OCI-LY7 (cell line): ENCODE results near the gene MAP3K13. TPM values are rescaled to one million over a fixed set of nuclear protein-coding genes. Genes with fewer than 3 reads are reported as not detected.

Experiments
- BruUV-seq: library from RNA; stranded (reverse); fragments of 400-500 nt; replicated peaks from 2 replicates; lab custom pipeline; 2021; lab: Mats Ljungman, UMichigan
- CTCF ChIA-PET: fragments of 300-600 bp; sonication (Branson Sonifier 250); formaldehyde crosslinking; loops from one replicate; lab custom pipeline; 2022; ENCODE audit warnings: antibody characterized with exemption; ENCODE audit not compliant: unreplicated experiment; lab: Charles Lee
- POLR2A ChIA-PET: fragments of 300-600 bp; sonication (Branson Sonifier 250); formaldehyde crosslinking; loops from one replicate; lab custom pipeline; 2022; ENCODE audit warnings: antibody characterized with exemption; lab: Charles Lee
- DNase-seq: peaks from one replicate; pipeline ENCODE4 v3.0.0-alpha.2; 2015; ENCODE audit warnings: low spot score
- H2AFZ ChIP-seq: fragments of 200-600 bp; sonication (generic), shearing (Covaris generic); 2 replicates; pipeline ENCODE4 v1.6.1; 2014; ENCODE audit warnings: mild to moderate bottlenecking, antibody characterized with exemption, low read length, moderate library complexity
- H3K27ac ChIP-seq: fragments of 200-600 bp; sonication (generic); 2 replicates; pipeline ENCODE4 v1.5.1; 2014; ENCODE audit warnings: mixed run types, low read depth, mild to moderate bottlenecking, moderate library complexity, low read length, inconsistent platforms; ENCODE audit not compliant: poor library complexity, severe bottlenecking
- H3K36me3 ChIP-seq: fragments of 200-600 bp; sonication (generic); 2 replicates; pipeline ENCODE4 v1.6.1; 2014; ENCODE audit warnings: mild to moderate bottlenecking, antibody characterized with exemption, low read length, moderate library complexity, mixed read lengths; ENCODE audit not compliant: insufficient read depth
- H3K4me1 ChIP-seq: fragments of 200-600 bp; sonication (generic); 2 replicates; pipeline ENCODE4 v1.5.1; 2014; ENCODE audit warnings: mild to moderate bottlenecking, low read length; ENCODE audit not compliant: insufficient read depth, poor library complexity, severe bottlenecking
- H3K4me2 ChIP-seq: fragments of 200-600 bp; sonication (generic); 2 replicates; pipeline ENCODE4 v1.6.1; 2014; ENCODE audit warnings: mild to moderate bottlenecking, low read length
- H3K4me3 ChIP-seq: fragments of 200-600 bp; sonication (generic); 2 replicates; pipeline ENCODE4 v1.5.1; 2014; ENCODE audit warnings: mild to moderate bottlenecking, low read depth, low read length; ENCODE audit not compliant: poor library complexity, severe bottlenecking
- H3K79me2 ChIP-seq: fragments of 200-600 bp; sonication (generic); 2 replicates; pipeline ENCODE4 v1.6.1; 2016; ENCODE audit warnings: low read depth, mild to moderate bottlenecking, low read length, moderate library complexity, mixed read lengths; ENCODE audit not compliant: insufficient read depth
- H3K9me2 ChIP-seq: fragments of 200-600 bp; sonication (generic); 2 replicates; pipeline ENCODE4 v1.6.1; 2016; ENCODE audit warnings: mild to moderate bottlenecking, low read length, mixed read lengths; ENCODE audit not compliant: insufficient read depth
- H3K9me3 ChIP-seq: fragments of 200-600 bp; sonication (generic); 2 replicates; pipeline ENCODE4 v1.6.1; 2014; ENCODE audit warnings: mild to moderate bottlenecking, mixed run types, low read length, mixed read lengths
- H4K20me1 ChIP-seq: fragments of 200-600 bp; sonication (generic); 2 replicates; pipeline ENCODE4 v1.6.1; 2014; ENCODE audit warnings: mild to moderate bottlenecking, antibody characterized with exemption, low read length, moderate library complexity, mixed read lengths; ENCODE audit not compliant: insufficient read depth
- EZH2phosphoT487 ChIP-seq: fragments of 200-600 bp; sonication (generic); IDR thresholded peaks from 2 replicates; pipeline ENCODE4 v1.6.1; 2018; ENCODE audit warnings: low read depth, borderline replicate concordance, mild to moderate bottlenecking, mixed run types, antibody characterized with exemption, low read length, moderate library complexity, mixed read lengths
- intact Hi-C: fragments of 100-400 bp; cut with micrococcal nuclease; formaldehyde crosslinking; loops from one replicate; pipeline ENCODE4 v1.10.0; 2022; ENCODE audit not compliant: unreplicated experiment
- total RNA-seq, 2 experiments: library from RNA; depleted of rRNA in 1 of 2; stranded (reverse); fragments of >200 nt in 1 of 2; shearing (Covaris generic) in 1 of 2; gene quantifications; 2 replicates each; pipeline ENCODE4 v1.2.3, GENCODE V29; 2014 to 2022
- TF ChIP-seq, protein P1 (sequence below): fragments of 200-600 bp; sonication (generic); conservative IDR thresholded peaks from 2 replicates; pipeline ENCODE4 v1.5.1; 2014; ENCODE audit warnings: mild to moderate bottlenecking, antibody characterized with exemption, low read length, moderate library complexity, mixed read lengths

Gene MAP3K13
- total RNA-seq, 2 experiments from 2014 or later: 7.6 to 15.0 TPM

DNA sequence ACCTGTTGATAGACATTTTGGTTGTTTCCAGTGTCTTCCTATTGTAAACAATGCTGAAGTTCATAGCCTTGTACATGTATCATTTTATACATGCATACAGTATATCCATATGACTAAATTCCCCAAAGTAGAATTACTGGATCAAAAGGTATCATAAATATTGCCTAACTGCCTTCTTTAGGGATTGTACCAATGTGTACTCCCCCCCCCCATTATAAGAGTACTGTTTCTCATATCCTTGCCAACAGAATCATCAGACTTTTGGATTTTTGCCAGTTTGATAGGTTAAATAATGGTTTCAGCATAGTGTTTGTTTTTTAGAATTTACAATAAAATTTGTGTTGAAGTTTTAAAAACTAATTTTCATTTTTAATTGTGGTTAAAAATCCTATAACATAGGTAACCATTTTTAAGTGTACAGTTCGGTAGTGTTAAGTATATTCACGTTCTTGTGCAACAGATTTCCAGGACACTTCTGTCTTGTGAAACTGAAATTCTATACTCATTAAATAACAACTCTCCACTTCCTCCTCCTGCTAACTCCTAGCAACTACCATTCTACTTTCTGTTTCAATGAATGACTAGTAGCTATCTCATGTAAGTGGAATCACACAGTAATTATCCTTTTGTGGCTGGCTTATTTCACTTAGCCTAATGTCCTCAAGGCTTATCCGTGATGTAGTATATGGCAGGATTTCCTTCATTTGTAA, 30.8 kb upstream of the MAP3K13 start:
- H3K4me1 ChIP-seq: no peaks in the 10 kb centered on the region
- no peaks in the 10 kb centered on the region for H4K20me1 ChIP-seq
- CTCF ChIA-PET: no interaction called here
- no peak overlapping the region for H3K4me2 ChIP-seq
- no peak overlapping the region for H3K4me3 ChIP-seq
- H3K27ac ChIP-seq: no peak overlapping the region
- no peak for DNase-seq
- BruUV-seq: no TSS peak
- no peaks in the 10 kb centered on the region for H3K36me3 ChIP-seq
- no peaks in the 10 kb centered on the region for H3K9me2 ChIP-seq
- H2AFZ ChIP-seq: no peak overlapping the region
- POLR2A ChIA-PET: no interaction called here
- no peaks in the 10 kb centered on the region for H3K79me2 ChIP-seq
- H3K9me3 ChIP-seq: no peaks in the 10 kb centered on the region
- intact Hi-C loops: no loop called here
- no peak for TF ChIP-seq EZH2phosphoT487
- TF ChIP-seq, protein P1, sequence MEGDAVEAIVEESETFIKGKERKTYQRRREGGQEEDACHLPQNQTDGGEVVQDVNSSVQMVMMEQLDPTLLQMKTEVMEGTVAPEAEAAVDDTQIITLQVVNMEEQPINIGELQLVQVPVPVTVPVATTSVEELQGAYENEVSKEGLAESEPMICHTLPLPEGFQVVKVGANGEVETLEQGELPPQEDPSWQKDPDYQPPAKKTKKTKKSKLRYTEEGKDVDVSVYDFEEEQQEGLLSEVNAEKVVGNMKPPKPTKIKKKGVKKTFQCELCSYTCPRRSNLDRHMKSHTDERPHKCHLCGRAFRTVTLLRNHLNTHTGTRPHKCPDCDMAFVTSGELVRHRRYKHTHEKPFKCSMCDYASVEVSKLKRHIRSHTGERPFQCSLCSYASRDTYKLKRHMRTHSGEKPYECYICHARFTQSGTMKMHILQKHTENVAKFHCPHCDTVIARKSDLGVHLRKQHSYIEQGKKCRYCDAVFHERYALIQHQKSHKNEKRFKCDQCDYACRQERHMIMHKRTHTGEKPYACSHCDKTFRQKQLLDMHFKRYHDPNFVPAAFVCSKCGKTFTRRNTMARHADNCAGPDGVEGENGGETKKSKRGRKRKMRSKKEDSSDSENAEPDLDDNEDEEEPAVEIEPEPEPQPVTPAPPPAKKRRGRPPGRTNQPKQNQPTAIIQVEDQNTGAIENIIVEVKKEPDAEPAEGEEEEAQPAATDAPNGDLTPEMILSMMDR: no peak

DNA sequence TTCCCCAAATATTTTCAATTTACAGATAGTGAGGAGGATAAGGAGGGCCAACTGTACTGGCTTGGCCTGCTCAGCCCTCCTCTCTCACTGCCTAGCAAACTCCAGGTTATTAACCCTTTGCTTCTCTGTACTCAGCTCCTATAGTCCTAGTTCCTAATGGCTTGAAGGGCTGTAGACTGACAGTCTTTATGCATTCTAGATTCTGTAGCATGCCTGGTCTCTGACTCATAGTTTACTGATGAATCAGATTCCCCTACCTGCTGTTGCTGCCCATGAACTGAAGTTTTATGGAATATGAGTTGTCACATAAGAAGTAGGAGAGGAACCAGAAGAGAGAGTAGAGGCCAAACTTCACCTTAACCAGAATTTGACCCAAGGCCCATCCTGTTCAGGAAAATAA, 27.1 kb upstream of the MAP3K13 start:
- H3K4me2 ChIP-seq: no peak overlapping the region
- H3K4me1 ChIP-seq: no peaks in the 10 kb centered on the region
- no peak overlapping the region for H3K4me3 ChIP-seq
- DNase-seq: no peak
- intact Hi-C loops: no loop called here
- BruUV-seq: no TSS peak
- no peaks in the 10 kb centered on the region for H3K9me2 ChIP-seq
- ChIA-PET CTCF (no interaction called here), POLR2A (interaction anchor here (1.0 kb wide), 1 partner anchor 14 kb away, joined by 4 read pairs; no protein-coding TSS in a partner anchor)
- TF ChIP-seq, protein P1: no peak
- TF ChIP-seq EZH2phosphoT487: no peak
- no peaks in the 10 kb centered on the region for H4K20me1 ChIP-seq
- H3K27ac ChIP-seq: no peak overlapping the region
- H3K79me2 ChIP-seq: no peaks in the 10 kb centered on the region
- H2AFZ ChIP-seq: no peak overlapping the region
- H3K9me3 ChIP-seq: no peaks in the 10 kb centered on the region
- no peaks in the 10 kb centered on the region for H3K36me3 ChIP-seq

DNA sequence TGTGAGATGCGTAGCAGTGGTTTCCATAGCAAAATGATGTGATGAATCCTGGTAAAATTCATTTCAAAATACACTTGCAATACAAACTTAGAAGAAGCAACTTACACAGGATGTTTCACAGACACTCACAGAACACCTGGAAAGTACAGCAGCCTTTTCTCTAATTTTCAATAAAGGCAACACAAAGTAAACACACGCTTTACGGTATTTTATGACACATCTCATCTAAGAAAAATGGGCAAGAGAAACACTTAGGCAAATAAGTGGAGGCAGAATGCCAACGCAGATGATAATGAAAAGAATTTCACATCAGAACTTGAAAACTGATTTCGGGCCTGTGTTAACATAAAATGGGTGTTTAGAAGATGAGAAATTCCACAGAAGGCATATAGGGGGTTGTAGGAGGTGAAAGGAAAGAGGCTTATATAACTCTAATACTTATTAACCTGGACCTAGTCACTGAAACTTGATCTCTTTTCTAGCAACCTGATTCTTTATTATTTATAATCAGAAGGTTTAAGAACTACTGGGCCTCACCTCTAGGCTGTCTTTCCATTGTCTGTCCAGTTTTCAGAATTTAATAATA, 25.6 kb upstream of the MAP3K13 start:
- TF ChIP-seq, protein P1: no peak
- TF ChIP-seq EZH2phosphoT487: no peak
- no peaks in the 10 kb centered on the region for H3K79me2 ChIP-seq
- no peaks in the 10 kb centered on the region for H3K4me1 ChIP-seq
- ChIA-PET CTCF (no interaction called here), POLR2A (no interaction called here)
- H4K20me1 ChIP-seq: no peaks in the 10 kb centered on the region
- no peaks in the 10 kb centered on the region for H3K9me3 ChIP-seq
- H3K27ac ChIP-seq: no peak overlapping the region
- H3K4me3 ChIP-seq: no peak overlapping the region
- no peaks in the 10 kb centered on the region for H3K9me2 ChIP-seq
- BruUV-seq: no TSS peak
- H2AFZ ChIP-seq: no peak overlapping the region
- no peak for DNase-seq
- no peaks in the 10 kb centered on the region for H3K36me3 ChIP-seq
- H3K4me2 ChIP-seq: no peak overlapping the region
- intact Hi-C loops: no loop called here
